NCI-H510A treated with DMSO at 0.1 percent for 48 hours (cell line): Measurements from ENCODE around the gene DIS3.
"Not testable (repeated sequence)": the region's sequence is repeated elsewhere in the genome, so short reads cannot be mapped to it uniquely, and the experiment has no call there.

ENCODE experiments used
- DNase-seq: peaks from one replicate; lab custom pipeline; 2025; lab: John Stamatoyannopoulos, UW

Gene DIS3

GRCh38 chr13:72751220-72751619 lies 30.5 kb downstream of the DIS3 start:
- DNase-seq, result no peak

- no peak for DNase-seq
Observed at GRCh38 chr13:72745260-72745659, 36.4 kb downstream of the DIS3 start.

DNA sequence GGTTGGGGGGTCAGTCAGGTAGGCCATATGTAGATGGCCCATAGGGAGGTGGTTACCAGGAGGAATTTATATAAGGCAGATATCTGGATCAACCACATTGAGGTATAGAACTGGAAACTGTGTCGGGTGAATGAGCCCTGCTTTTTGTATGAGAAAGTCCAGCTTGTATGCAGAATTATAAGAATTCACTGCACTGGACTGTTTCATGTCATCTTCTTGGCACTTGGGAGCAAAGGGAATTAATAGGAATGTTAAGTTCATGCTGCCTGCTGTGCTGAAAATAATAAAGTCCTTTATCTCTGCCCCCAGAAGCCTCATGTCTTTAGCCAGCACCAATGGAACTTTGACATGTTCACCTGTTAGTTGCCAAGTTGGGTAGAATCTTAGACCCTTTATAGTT lies 41.7 kb downstream of the DIS3 start:
- no peak for DNase-seq

GRCh38 chr13:72737033-72737432 lies 44.7 kb downstream of the DIS3 start:
- no peak for DNase-seq

DNA sequence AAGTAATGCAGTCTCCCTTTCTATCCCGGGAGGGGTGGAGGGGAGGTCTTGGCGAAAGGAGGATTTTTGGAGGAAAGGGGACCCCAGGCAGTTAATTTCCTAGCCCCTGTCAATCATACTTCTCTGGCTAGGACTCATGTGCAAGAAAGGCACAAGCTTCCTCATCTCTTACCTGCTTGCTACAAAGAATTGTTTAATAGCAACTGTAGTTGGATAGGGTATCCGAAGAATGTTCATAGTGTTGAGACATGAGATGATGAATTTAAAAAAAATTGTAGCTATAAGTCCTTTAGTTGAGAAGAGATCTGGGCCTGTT lies 53.5 kb downstream of the DIS3 start:
- no peak for DNase-seq

GRCh38 chr13:72727417-72728289 lies 54.0 kb downstream of the DIS3 start, which contains the start of the genes BORA and MZT1:
Gene BORA (plus strand): TSS chr13:72727923. CDS start chr13:72728941, 1,018 bp downstream.
Gene MZT1 (minus strand): TSS chr13:72727629. CDS start chr13:72727602, 27 bp downstream.
- DNase-seq, result peak; percentile 68

GRCh38 chr13:72726726-72727416 lies 54.8 kb downstream of the DIS3 start:
- DNase-seq, result peak; percentile 21

DNA sequence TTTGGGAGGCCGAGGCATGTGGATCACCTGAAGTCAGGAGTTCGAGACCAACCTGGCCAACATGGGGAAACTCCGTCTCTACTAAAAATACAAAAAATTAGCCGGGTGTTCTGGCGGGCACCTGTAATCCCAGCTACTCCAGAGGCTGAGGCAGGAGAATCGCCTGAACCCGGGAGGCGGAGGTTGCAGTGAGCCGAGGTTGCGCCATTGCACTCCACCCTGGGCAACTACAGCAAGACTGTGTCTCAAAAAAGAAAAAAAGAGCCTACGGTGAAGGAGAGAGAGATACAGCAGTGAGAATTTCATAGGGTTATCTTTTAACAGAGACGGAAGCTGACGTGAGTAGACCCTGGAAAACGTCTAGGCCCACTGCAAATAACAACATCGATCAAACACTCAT lies 55.5 kb downstream of the DIS3 start:
- DNase-seq, result not testable (repeated sequence)

DNA sequence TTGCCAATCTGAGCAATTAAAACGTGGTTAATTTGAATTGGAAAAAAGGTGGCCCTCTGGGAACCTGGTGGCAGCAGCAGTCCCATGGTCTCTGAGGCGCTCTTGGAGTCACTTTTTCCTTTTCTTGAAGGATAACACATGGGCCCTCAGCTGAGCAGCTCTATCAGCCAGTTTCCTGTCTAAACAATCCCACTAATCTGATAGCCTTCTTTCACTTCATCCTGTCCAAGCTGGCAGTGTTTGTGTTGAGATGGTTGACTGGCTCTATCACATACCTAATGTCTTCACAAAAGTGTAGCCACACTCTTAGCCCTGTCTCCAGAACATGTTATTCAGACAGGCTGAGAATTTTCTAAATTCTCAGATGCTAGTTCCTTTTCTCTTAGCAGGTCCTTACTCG lies 64.9 kb downstream of the DIS3 start:
- DNase-seq, result no peak
